Esophagus squamous epithelium (tissue), 5 donors: ENCODE measurements around the gene ZHX3. TPM values are rescaled to one million over a fixed set of nuclear protein-coding genes. Genes with fewer than 3 reads are reported as not detected.
A peak's percentile ranks its signal among the peaks of the same experiment; 100 is the strongest.

Experiments used
- DNase-seq: peaks from one replicate; lab custom pipeline; 2025; lab: John Stamatoyannopoulos, UW
- H3K27ac ChIP-seq, 4 donors: fragments of 200-600 bp; sonication (generic); one replicate each; pipeline ENCODE4 v1.5.1; 2016 to 2019; ENCODE audit warnings: mild to moderate bottlenecking in 1 of 4
- H3K27me3 ChIP-seq, 4 donors: fragments of 200-600 bp; sonication (generic); 1 replicate in 3 of 4; 2 replicates in 1 of 4; pipeline versions ENCODE4 v1.5.1 to v1.6.0; 2017 to 2021; ENCODE audit warnings: antibody characterized with exemption in 1 of 4
- H3K36me3 ChIP-seq, 3 donors: fragments of 200-600 bp; sonication (generic); one replicate each; pipeline ENCODE4 v1.5.1; 2016 to 2019
- H3K4me1 ChIP-seq, 3 donors: fragments of 200-600 bp; sonication (generic); one replicate each; pipeline ENCODE4 v1.5.1; 2017 to 2019
- H3K4me3 ChIP-seq, 4 donors: fragments of 200-600 bp; sonication (generic); 1 replicate in 3 of 4; 2 replicates in 1 of 4; pipeline ENCODE4 v1.5.1; 2016 to 2019; ENCODE audit warnings: mild to moderate bottlenecking in 2 of 4, moderate library complexity in 1 of 4
- H3K9me3 ChIP-seq, 3 donors: fragments of 200-600 bp; sonication (generic); one replicate each; pipeline ENCODE4 v1.5.1; 2016 to 2019
- POLR2A ChIP-seq, 4 donors: fragments of 450-650 bp; IDR thresholded peaks; one replicate each; pipeline ENCODE4 v1.6.1; 2017; ENCODE audit warnings: antibody characterized with exemption in 4 of 4, mild to moderate bottlenecking in 4 of 4, moderate library complexity in 3 of 4
- WGBS, 2 donors: methylation state at CpG; one replicate each; pipeline ENCODE4 v1.1.5; 2018; 5-methylcytosine and 5-hydroxymethylcytosine counted together
- intact Hi-C: fragments of 100-400 bp; cut with DNase I; formaldehyde crosslinking; loops from one replicate; pipeline ENCODE4 v1.15.0; 2022
- total RNA-seq, 4 donors: library from RNA; depleted of rRNA; stranded (reverse); fragments of >200 nt; gene quantifications; one replicate each; pipeline ENCODE4 v1.1.0, GENCODE V29; 2016
- TF ChIP-seq, protein P1 (sequence below), 6 experiments: fragments of 450-650 bp in 4 of 6; fragments of 200-600 bp in 2 of 6; sonication (generic) in 2 of 6; IDR thresholded peaks; one replicate each; pipeline ENCODE4 v1.5.1; 2016 to 2019; ENCODE audit warnings: antibody characterized with exemption in 6 of 6, mild to moderate bottlenecking in 4 of 6, moderate library complexity in 4 of 6
- donor health status: DM: yes; HTN: yes; CAD: no.

ZHX3 gene
- total RNA-seq, 4 donors from 2014 or later: 13.6 to 30.3 (median 15.5) TPM

- 58 to 85% methylated on average over 4 to 8 of the region's 11 CpGs for WGBS, 2 donors
- intact Hi-C loops: loop anchor here (5.0 kb wide), 4 partner anchors 52 to 373 kb away; no protein-coding TSS in a partner anchor
- Histone ChIP-seq H3K4me3 (no peak overlapping the region), H3K9me3 (no peaks in the 10 kb centered on the region), H3K36me3 (peaks cover 4 to 50% (median 7%) of the 10 kb centered on the region in 3 donors), H3K27ac (peak overlapping the region in 3 of 4 donors; percentile 32 to 70 (median 66)), H3K27me3 (no peaks in the 10 kb centered on the region), H3K4me1 (peaks cover 21 to 58% (median 28%) of the 10 kb centered on the region in 3 donors)
- no peak for TF ChIP-seq POLR2A (IDR thresholded peaks at IDR 0.05)
- TF ChIP-seq, protein P1, sequence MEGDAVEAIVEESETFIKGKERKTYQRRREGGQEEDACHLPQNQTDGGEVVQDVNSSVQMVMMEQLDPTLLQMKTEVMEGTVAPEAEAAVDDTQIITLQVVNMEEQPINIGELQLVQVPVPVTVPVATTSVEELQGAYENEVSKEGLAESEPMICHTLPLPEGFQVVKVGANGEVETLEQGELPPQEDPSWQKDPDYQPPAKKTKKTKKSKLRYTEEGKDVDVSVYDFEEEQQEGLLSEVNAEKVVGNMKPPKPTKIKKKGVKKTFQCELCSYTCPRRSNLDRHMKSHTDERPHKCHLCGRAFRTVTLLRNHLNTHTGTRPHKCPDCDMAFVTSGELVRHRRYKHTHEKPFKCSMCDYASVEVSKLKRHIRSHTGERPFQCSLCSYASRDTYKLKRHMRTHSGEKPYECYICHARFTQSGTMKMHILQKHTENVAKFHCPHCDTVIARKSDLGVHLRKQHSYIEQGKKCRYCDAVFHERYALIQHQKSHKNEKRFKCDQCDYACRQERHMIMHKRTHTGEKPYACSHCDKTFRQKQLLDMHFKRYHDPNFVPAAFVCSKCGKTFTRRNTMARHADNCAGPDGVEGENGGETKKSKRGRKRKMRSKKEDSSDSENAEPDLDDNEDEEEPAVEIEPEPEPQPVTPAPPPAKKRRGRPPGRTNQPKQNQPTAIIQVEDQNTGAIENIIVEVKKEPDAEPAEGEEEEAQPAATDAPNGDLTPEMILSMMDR (IDR thresholded peaks at IDR 0.05): no peak
- DNase-seq: no peak
Observed at GRCh38 chr20:41344938-41345728, 27.6 kb upstream of the ZHX3 start.

- no peak for DNase-seq
- intact Hi-C loops: loop anchor here (5.0 kb wide), 4 partner anchors 53 to 372 kb away; no protein-coding TSS in a partner anchor
- WGBS, 2 donors: 67% methylated on average over 1 of the region's 4 CpGs; no CpG with 5 or more reads in 1 of the 2 donors
Observed at GRCh38 chr20:41344477-41344876, 26.9 kb upstream of the ZHX3 start.

DNA sequence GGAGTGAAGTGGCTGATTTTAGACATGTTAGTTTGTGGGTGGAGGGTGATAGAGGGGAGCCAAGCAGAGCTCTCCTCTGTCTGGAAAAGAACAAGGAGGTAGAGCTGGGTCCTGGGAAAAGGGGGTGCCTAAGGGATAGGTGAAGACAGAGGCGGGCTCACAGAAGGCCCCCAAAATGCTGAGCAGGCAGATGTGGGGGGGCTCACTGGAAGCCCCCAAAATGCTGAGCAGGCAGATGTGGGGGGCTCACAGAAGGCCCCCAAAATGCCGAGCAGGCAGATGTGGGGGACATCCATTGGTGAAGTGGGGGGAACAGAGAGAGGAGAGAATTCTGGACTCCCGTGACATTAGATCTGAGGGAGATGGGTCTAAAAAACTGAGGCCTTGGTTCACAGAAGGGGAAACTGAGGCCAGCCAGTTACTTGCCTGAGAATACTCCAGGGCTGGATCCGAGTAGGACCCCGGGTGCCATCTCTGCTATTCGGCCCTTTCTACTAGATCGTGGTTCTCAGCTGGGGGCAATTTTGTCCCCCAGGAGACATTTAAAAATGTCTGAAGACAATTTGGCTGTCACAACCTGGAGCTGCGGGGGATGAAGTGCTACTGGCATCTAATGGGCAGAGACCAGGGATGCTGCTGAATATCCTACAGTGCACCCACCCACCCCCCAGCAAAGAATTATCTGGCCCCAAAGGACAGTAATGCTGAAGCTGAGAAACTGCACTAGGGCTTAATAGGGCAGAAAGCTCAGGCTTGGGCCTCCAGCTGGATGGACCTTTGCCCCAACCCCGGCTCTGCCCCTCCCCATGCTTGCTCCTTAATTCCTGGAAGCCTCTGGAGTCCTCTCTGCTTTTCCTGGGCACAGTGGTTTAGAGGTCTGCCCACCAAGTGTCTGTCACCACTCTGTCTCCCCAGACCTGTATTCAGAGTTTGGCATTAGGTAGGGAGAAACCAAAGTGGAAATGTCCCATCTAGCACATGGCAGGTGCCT lies 25.2 kb upstream of the ZHX3 start:
- Histone ChIP-seq H3K36me3 (peaks cover 0 to 27% (median 0%) of the 10 kb centered on the region in 3 donors), H3K4me1 (peaks cover 21 to 72% (median 38%) of the 10 kb centered on the region in 3 donors), H3K27ac (peak overlapping the region in 3 of 4 donors; percentile 14 to 96 (median 27)), H3K27me3 (no peaks in the 10 kb centered on the region), H3K4me3 (no peak overlapping the region), H3K9me3 (no peaks in the 10 kb centered on the region)
- no peak for DNase-seq
- WGBS, 2 donors: 90 to 95% methylated on average over 7 to 9 of the region's 9 CpGs
- TF ChIP-seq POLR2A (IDR thresholded peaks at IDR 0.05): no peak
- TF ChIP-seq, protein P1 (IDR thresholded peaks at IDR 0.05): no peak
- intact Hi-C loops: loop anchor here (5.0 kb wide), 4 partner anchors 55 to 370 kb away; no protein-coding TSS in a partner anchor

More at GRCh38 chr20:41344477-41344876, 26.9 kb upstream of the ZHX3 start:
- H3K27ac ChIP-seq: peak overlapping the region; percentile 26 to 70 (median 49)
- H3K27me3 ChIP-seq: no peaks in the 10 kb centered on the region
- H3K4me3 ChIP-seq: no peak overlapping the region
- no peaks in the 10 kb centered on the region for H3K9me3 ChIP-seq
- peaks cover 21 to 64% (median 35%) of the 10 kb centered on the region in 3 donors for H3K4me1 ChIP-seq
- TF ChIP-seq, protein P1 (IDR thresholded peaks at IDR 0.05): no peak
- TF ChIP-seq POLR2A (IDR thresholded peaks at IDR 0.05): no peak
- H3K36me3 ChIP-seq: peaks cover 0 to 44% (median 0%) of the 10 kb centered on the region in 3 donors

GRCh38 chr20:41340327-41341055 lies 23.0 kb upstream of the ZHX3 start, which contains the start of gene LPIN3:
Gene LPIN3 (plus strand): TSS chr20:41340821. CDS start chr20:41345804, 4,983 bp downstream.
- WGBS, 2 donors: 8 to 16% methylated on average over 18 to 24 of the region's 33 CpGs
- H3K36me3 ChIP-seq: peaks cover 0 to 4% (median 0%) of the 10 kb centered on the region in 3 donors
- TF ChIP-seq, protein P1 (IDR thresholded peaks at IDR 0.05): peak in 2 of 6 experiments; percentile 20 to 21
- TF ChIP-seq POLR2A (IDR thresholded peaks at IDR 0.05): peak in 2 of 4 donors; percentile 47 to 53
- no peak for DNase-seq
- no peaks in the 10 kb centered on the region for H3K9me3 ChIP-seq
- H3K4me1 ChIP-seq: peaks cover 21 to 70% (median 38%) of the 10 kb centered on the region in 3 donors
- intact Hi-C loops: loop anchor here (5.0 kb wide), 4 partner anchors 57 to 368 kb away; no protein-coding TSS in a partner anchor
- no peaks in the 10 kb centered on the region for H3K27me3 ChIP-seq
- H3K27ac ChIP-seq: peak within 1 kb of the TSS; percentile 92 to 96 (median 93)
- H3K4me3 ChIP-seq: peak within 1 kb of the TSS; percentile 47 to 70 (median 56)
